K562 (cell line): Measurements from ENCODE around the gene SETDB2. TPM values are rescaled to one million over a fixed set of nuclear protein-coding genes. Genes with fewer than 3 reads are reported as not detected.

ENCODE experiments used
- ATAC-seq: fragments of 200-7000 bp; cut with Tn5 transposase; 3 replicates; pipeline ENCODE4 v1.9.1; 2020; ENCODE audit warnings: moderate library complexity
- BruUV-seq: library from RNA; stranded (reverse); fragments of 400-500 nt; replicated peaks from 2 replicates; lab custom pipeline; 2021; lab: Mats Ljungman, UMichigan
- CTCF ChIA-PET: fragments of 300-600 bp; formaldehyde crosslinking; extraction: SDS; loops from one replicate; lab custom pipeline; 2021; ENCODE audit warnings: low intra/inter-chr PET ratio; lab: Yijun Ruan, JAX
- POLR2A ChIA-PET: fragments of 300-600, 350-650 bp; sonication (Branson Sonifier 250); formaldehyde crosslinking; extraction: SDS; loops from one replicate; lab custom pipeline; 2021; ENCODE audit warnings: antibody characterized with exemption, inconsistent platforms; lab: Yijun Ruan, JAX
- DNase-seq, 4 experiments: peaks; one replicate each; pipeline versions ENCODE4 v3.0.0 to v3.0.0-alpha.2; 2011 to 2018; ENCODE audit warnings: low spot score in 3 of 4, mixed read lengths in 3 of 4; ENCODE audit errors: extremely low read depth in 1 of 4
- FAIRE-seq: peaks from 2 replicates; lab custom pipeline; 2011; peaks lifted over from hg19 to GRCh38; lab: Jason Lieb, UNC
- H2AFZ ChIP-seq: 2 replicates; pipeline ENCODE4 v1.6.0; 2011; ENCODE audit warnings: low read depth, low read length, control low read depth, inconsistent platforms
- H3K27ac ChIP-seq: fragments of 200-600 bp; 3 replicates; pipeline ENCODE4 v1.8.0; 2011; ENCODE audit warnings: low read depth, mild to moderate bottlenecking, control low read depth, inconsistent platforms, low read length, moderate library complexity, mixed read lengths; ENCODE audit errors: extremely low read depth
- H3K27me3 ChIP-seq, 2 experiments: fragments of 300-600 bp in 1 of 2; 2 replicates in 1 of 2; 3 replicates in 1 of 2; pipeline versions ENCODE4 v1.6.0 to v1.8.0; 2011; ENCODE audit warnings: inconsistent platforms in 2 of 2, low read length in 2 of 2, mild to moderate bottlenecking in 1 of 2, mixed read lengths in 1 of 2, moderate library complexity in 1 of 2; ENCODE audit not compliant: control insufficient read depth in 2 of 2, insufficient read depth in 2 of 2
- H3K36me3 ChIP-seq: fragments of 300-600 bp; 3 replicates; pipeline ENCODE4 v1.8.0; 2011; ENCODE audit warnings: mild to moderate bottlenecking, low read length, inconsistent platforms; ENCODE audit not compliant: control insufficient read depth, insufficient read depth
- H3K4me1 ChIP-seq, 2 experiments: fragments of 200-600 bp in 1 of 2; replicated peaks in 1 of 2; 2 replicates in 1 of 2; 3 replicates in 1 of 2; pipeline versions ENCODE4 v1.5.1 to v1.8.0; 2011; ENCODE audit warnings: inconsistent platforms in 2 of 2, low read length in 2 of 2, mild to moderate bottlenecking in 1 of 2, mixed read lengths in 1 of 2, moderate library complexity in 1 of 2; ENCODE audit not compliant: control insufficient read depth in 2 of 2, insufficient read depth in 2 of 2
- H3K4me2 ChIP-seq: 2 replicates; pipeline ENCODE4 v1.6.1; 2011; ENCODE audit warnings: low read length, control low read depth, inconsistent platforms, mixed read lengths; ENCODE audit not compliant: insufficient read depth
- H3K4me3 ChIP-seq: fragments of 200-600 bp; sonication (generic), shearing (Covaris generic); 2 replicates; pipeline ENCODE4 v1.5.1; 2016; ENCODE audit warnings: control low read depth, inconsistent platforms
- H3K79me2 ChIP-seq: fragments of 200-600 bp; 3 replicates; pipeline ENCODE4 v1.8.0; 2011; ENCODE audit warnings: low read length, inconsistent platforms; ENCODE audit not compliant: control insufficient read depth, insufficient read depth
- H3K9ac ChIP-seq, 2 experiments: 2 replicates each; pipeline versions ENCODE4 v1.6.0 to v1.6.1; 2011; ENCODE audit warnings: low read depth in 2 of 2, low read length in 2 of 2, control low read depth in 1 of 2, inconsistent platforms in 1 of 2, mild to moderate bottlenecking in 1 of 2, mixed read lengths in 1 of 2; ENCODE audit not compliant: insufficient read depth in 1 of 2
- H3K9me1 ChIP-seq: one replicate; pipeline ENCODE4 v1.6.0; 2011; ENCODE audit warnings: inconsistent platforms, mild to moderate bottlenecking, low read length, moderate library complexity; ENCODE audit not compliant: control insufficient read depth, insufficient read depth
- H3K9me3 ChIP-seq: replicated peaks from 2 replicates; pipeline ENCODE4 v1.5.1; 2011; ENCODE audit warnings: low read depth, low read length, inconsistent platforms; ENCODE audit not compliant: control insufficient read depth, insufficient read depth
- H4K20me1 ChIP-seq: replicated peaks from 2 replicates; pipeline ENCODE4 v1.6.1; 2011; ENCODE audit warnings: low read length, inconsistent platforms, mixed read lengths; ENCODE audit not compliant: control insufficient read depth, insufficient read depth
- BRF1 ChIP-seq: IDR thresholded peaks from 3 replicates; pipeline ENCODE4 v1.6.1; 2011; ENCODE audit warnings: borderline replicate concordance, mild to moderate bottlenecking; ENCODE audit not compliant: insufficient read length; ENCODE audit errors: extremely low read depth
- CBFA2T3 ChIP-seq: fragments of 450-650 bp; IDR thresholded peaks from 2 replicates; pipeline ENCODE4 v1.6.1; 2017
- E4F1 ChIP-seq: fragments of 250-450 bp; sonication (Bioruptor Pico); IDR thresholded peaks from 2 replicates; pipeline ENCODE4 v1.5.0; 2021; ENCODE audit warnings: mild to moderate bottlenecking, borderline replicate concordance
- JUND ChIP-seq, 2 experiments: IDR thresholded peaks; 2 replicates in 1 of 2; 3 replicates in 1 of 2; pipeline ENCODE4 v1.6.1; 2011; ENCODE audit warnings: borderline replicate concordance in 2 of 2, low read depth in 2 of 2, low read length in 2 of 2, improper control_type of control experiment in 1 of 2, missing biosample characterization in 1 of 2, missing genetic modification characterization in 1 of 2, missing genetic modification reagents in 1 of 2
- THRA ChIP-seq: fragments of 450-650 bp; IDR thresholded peaks from 2 replicates; pipeline ENCODE4 v1.6.1; 2017; ENCODE audit warnings: mild to moderate bottlenecking, moderate library complexity
- ZNF217 ChIP-seq: sonication (generic); formaldehyde crosslinking; IDR thresholded peaks from 2 replicates; pipeline ENCODE4 v1.8.0; 2022; ENCODE audit warnings: mild to moderate bottlenecking, missing genetic modification reagents
- WGBS: fragments of 100-300 bp; shearing (Covaris generic); methylation state at CpG from one replicate; pipeline ENCODE4 v1.1.6; 2016; ENCODE audit warnings: low coverage, mixed read lengths; ENCODE audit not compliant: insufficient coverage; ENCODE audit errors: missing lambda C conversion rate; 5-methylcytosine and 5-hydroxymethylcytosine counted together
- in situ Hi-C: fragments of 300-500 bp; cut with MboI; formaldehyde crosslinking; loops from 4 replicates; pipeline ENCODE4 v1.15.0; 2018; ENCODE audit warnings: inconsistent platforms, mixed read lengths
- intact Hi-C: fragments of 100-400 bp; cut with micrococcal nuclease; formaldehyde crosslinking; loops from 2 replicates; pipeline ENCODE4 v1.14.2; 2022
- polyA plus RNA-seq, 8 experiments: library from polyadenylated mRNA; depleted of rRNA in 4 of 8; stranded (reverse) in 5 of 8; unstranded in 3 of 8; fragments of >200 nt; fragmentation: Nextera tagmentation in 2 of 8; fragmentation: Illumina TruSeq in 1 of 8; extraction: Ambion mirVana in 2 of 8; extraction: Trizol in 1 of 8; gene quantifications; 2 replicates each; pipeline versions ENCODE4 v1.2.1 to v1.2.3, GENCODE V29; 2011 to 2014; ENCODE audit warnings: inconsistent platforms in 1 of 8, missing spikeins in 1 of 8
- total RNA-seq, 7 experiments: library from RNA; depleted of rRNA in 6 of 7; stranded (reverse); fragments of >200 nt in 6 of 7; fragmentation: Illumina TruSeq in 2 of 7; extraction: Trizol in 2 of 7; gene quantifications; 2 replicates each; pipeline versions ENCODE4 v1.2.1 to v1.2.3, GENCODE V29; 2011 to 2021; ENCODE audit warnings: low replicate concordance in 1 of 7

Gene SETDB2
- total and polyA plus RNA-seq, 9 of the 15 experiments (the other 6 are each of a cell fraction or from before 2014, with no cell fraction given): 1.0 to 9.0 (median 6.1) TPM

DNA sequence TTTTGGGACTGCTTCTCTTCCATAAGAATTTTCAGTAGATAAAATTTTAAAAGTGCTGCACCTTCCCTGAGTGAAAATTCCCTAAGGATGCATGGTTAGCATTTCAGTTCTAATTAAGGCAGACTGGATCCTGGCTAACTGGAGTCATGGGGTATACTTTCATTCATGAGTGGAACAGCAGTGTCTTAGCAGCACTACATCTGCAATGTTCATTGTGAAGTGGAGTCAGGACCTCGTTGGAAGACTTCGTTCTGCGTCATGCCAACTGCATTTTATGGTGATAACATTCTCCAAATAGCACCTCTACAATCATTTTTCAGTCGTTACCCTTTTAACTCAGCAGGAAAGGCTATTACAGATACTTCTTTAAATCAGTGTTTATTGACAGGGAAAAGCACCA, 77.2 kb downstream of the SETDB2 start:
- Histone ChIP-seq H3K4me2 (no peak overlapping the region), H4K20me1 (no peaks in the 10 kb centered on the region), H2AFZ (no peak overlapping the region), H3K4me3 (no peak overlapping the region), H3K36me3 (no peaks in the 10 kb centered on the region), H3K9ac (no peak overlapping the region), H3K27me3 (no peaks in the 10 kb centered on the region), H3K79me2 (no peaks in the 10 kb centered on the region), H3K9me3 (no peaks in the 10 kb centered on the region), H3K27ac (no peak overlapping the region), H3K9me1 (no peaks in the 10 kb centered on the region), H3K4me1 (no peaks in the 10 kb centered on the region)
- BruUV-seq: no TSS peak
- in situ Hi-C loops: no loop called here
- intact Hi-C loops: no loop called here
- ChIA-PET CTCF (no interaction called here), POLR2A (no interaction called here)
- WGBS: 56% methylated on average over 4 of the region's 4 CpGs
- DNase-seq: no peak
- FAIRE-seq: no peak
- ATAC-seq: no peak
- TF ChIP-seq ZNF217 (CRISPR knock-in tag): no peak
- TF ChIP-seq E4F1 (CRISPR knock-in tag): no peak
- TF ChIP-seq CBFA2T3: no peak
- no peak for TF ChIP-seq JUND (IDR thresholded peaks at IDR 0.05; ENCODE audit: borderline replicate concordance, low read depth, low read length)
- no peak for TF ChIP-seq JUND (tag; IDR thresholded peaks at IDR 0.05; ENCODE audit: borderline replicate concordance, low read depth, low read length)
- TF ChIP-seq THRA: no peak
- no peak for TF ChIP-seq BRF1
- TF ChIP-seq, all 486 proteins: peak for 0
